ENCODE results near the gene BTK. TPM values are rescaled to one million over a fixed set of nuclear protein-coding genes. Genes with fewer than 3 reads are reported as not detected.

Gene BTK
- total RNA-seq, 1 experiment from 2014 or later = 0.35 TPM

- DNase-seq = no peak
- Mint-ChIP-seq H3K4me3 (no peak overlapping the region), H3K4me1 (no peaks in the 10 kb centered on the region)
Measured at GRCh38 chrX:101427954-101428353, 42.0 kb upstream of the BTK start.

More at GRCh38 chrX:101427954-101428353, 42.0 kb upstream of the BTK start:
- Histone ChIP-seq H2AK5ac (ENCODE audit: insufficient read length, low read length) (no peak overlapping the region), H3K4me2 (ENCODE audit: insufficient read depth, insufficient read length, low read length) (no peak overlapping the region), H4K5ac (ENCODE audit: insufficient read length, low read depth, low read length) (no peak overlapping the region), H3K14ac (ENCODE audit: insufficient read depth, low read length) (no peak overlapping the region), H3K27ac (ENCODE audit: insufficient read length, low read depth, low read length) (no peak overlapping the region), H3K27me3 (ENCODE audit: insufficient read depth, low read length) (no peaks in the 10 kb centered on the region), H4K91ac (ENCODE audit: insufficient read length, low read depth, low read length) (no peak overlapping the region), H3K56ac (ENCODE audit: insufficient read length, low read depth, low read length) (no peak overlapping the region), H3K4ac (ENCODE audit: low read depth, low read length) (no peak overlapping the region), H2BK12ac (ENCODE audit: insufficient read length, low read depth, low read length) (no peak overlapping the region), H3K23me2 (ENCODE audit: insufficient read length, low read depth, low read length, poor library complexity, severe bottlenecking) (no peaks in the 10 kb centered on the region), H3T11ph (ENCODE audit: low read length) (no peak overlapping the region), H2BK15ac (ENCODE audit: low read depth, low read length) (no peak overlapping the region), H3K18ac (ENCODE audit: insufficient read length, low read depth, low read length) (no peak overlapping the region), H2BK20ac (ENCODE audit: low read depth, low read length, poor library complexity, severe bottlenecking) (no peak overlapping the region), H3K9ac (ENCODE audit: extremely low read depth, insufficient read length, low read length) (no peak overlapping the region), H4K20me1 (ENCODE audit: control insufficient read depth, insufficient read depth, insufficient read length) (no peaks in the 10 kb centered on the region), H3K4me1 (ENCODE audit: insufficient read depth, low read length) (no peaks in the 10 kb centered on the region), H3K79me2 (ENCODE audit: insufficient read depth, low read length) (no peaks in the 10 kb centered on the region), H3K9me3 (ENCODE audit: control insufficient read depth, low read depth, low read length) (peaks cover 32% of the 10 kb centered on the region), H2AFZ (ENCODE audit: low read length) (no peak overlapping the region), H3K23ac (ENCODE audit: insufficient read length, low read depth, low read length) (no peak overlapping the region), H3K79me1 (ENCODE audit: insufficient read depth, low read depth, low read length, poor library complexity, severe bottlenecking) (no peaks in the 10 kb centered on the region), H2BK5ac (ENCODE audit: insufficient read length, low read length) (no peak overlapping the region), H2BK120ac (ENCODE audit: low read depth, low read length, poor library complexity, severe bottlenecking) (no peak overlapping the region), H4K8ac (replicated peaks; ENCODE audit: insufficient read length, low read depth, low read length) (no peak overlapping the region)
- Mint-ChIP-seq H3K9me3 (peaks cover 64 to 72% of the 10 kb centered on the region in 2 experiments), H3K27ac (no peak overlapping the region), H3K27me3 (ENCODE audit: low read depth) (no peaks in the 10 kb centered on the region), H3K36me3 (ENCODE audit: insufficient read depth in 1 of 3, low read depth in 3 of 3) (peaks cover 44 to 63% (median 61%) of the 10 kb centered on the region in 3 experiments)
- no CpG with 5 or more reads among the region's 2 CpGs for WGBS (ENCODE audit: extremely low coverage, insufficient read length, low lambda C conversion rate)
- TF ChIP-seq, protein P1, sequence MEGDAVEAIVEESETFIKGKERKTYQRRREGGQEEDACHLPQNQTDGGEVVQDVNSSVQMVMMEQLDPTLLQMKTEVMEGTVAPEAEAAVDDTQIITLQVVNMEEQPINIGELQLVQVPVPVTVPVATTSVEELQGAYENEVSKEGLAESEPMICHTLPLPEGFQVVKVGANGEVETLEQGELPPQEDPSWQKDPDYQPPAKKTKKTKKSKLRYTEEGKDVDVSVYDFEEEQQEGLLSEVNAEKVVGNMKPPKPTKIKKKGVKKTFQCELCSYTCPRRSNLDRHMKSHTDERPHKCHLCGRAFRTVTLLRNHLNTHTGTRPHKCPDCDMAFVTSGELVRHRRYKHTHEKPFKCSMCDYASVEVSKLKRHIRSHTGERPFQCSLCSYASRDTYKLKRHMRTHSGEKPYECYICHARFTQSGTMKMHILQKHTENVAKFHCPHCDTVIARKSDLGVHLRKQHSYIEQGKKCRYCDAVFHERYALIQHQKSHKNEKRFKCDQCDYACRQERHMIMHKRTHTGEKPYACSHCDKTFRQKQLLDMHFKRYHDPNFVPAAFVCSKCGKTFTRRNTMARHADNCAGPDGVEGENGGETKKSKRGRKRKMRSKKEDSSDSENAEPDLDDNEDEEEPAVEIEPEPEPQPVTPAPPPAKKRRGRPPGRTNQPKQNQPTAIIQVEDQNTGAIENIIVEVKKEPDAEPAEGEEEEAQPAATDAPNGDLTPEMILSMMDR (conservative IDR thresholded peaks at IDR 0.05) = no peak

All from H9 (cell line).